Kidney glomerular epithelial cell (primary cell): ENCODE data around the gene MSMP.

Experiments
- DNase-seq: peaks from one replicate; lab custom pipeline; 2025; lab: John Stamatoyannopoulos, UW

The MSMP gene, protein sequence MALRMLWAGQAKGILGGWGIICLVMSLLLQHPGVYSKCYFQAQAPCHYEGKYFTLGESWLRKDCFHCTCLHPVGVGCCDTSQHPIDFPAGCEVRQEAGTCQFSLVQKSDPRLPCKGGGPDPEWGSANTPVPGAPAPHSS

DNA sequence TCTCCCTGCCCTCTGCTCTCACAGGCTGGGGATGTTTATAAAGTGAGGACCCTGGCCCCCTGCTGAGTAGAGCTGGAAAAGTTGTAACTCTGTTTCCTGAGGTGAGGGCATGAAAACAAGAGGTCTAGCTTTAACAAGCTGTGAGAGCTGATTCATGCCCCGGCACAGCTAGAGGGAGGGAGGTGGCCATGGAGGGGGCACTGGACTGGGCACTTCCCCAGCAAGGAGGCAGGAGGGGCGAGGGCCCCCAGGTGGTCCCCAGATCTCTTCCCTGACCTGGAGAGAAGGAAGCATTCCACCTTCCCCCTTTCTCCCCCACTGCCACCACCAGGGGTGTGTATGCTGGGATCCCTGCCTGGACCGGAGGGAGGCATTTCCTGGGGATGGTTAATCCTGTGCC, at the start of gene MSMP:
Gene MSMP (minus strand): TSS at position 13 of the 400 bp plus-strand sequence. CDS start 147 bp downstream, outside the sequence.
- DNase-seq = no peak

DNA sequence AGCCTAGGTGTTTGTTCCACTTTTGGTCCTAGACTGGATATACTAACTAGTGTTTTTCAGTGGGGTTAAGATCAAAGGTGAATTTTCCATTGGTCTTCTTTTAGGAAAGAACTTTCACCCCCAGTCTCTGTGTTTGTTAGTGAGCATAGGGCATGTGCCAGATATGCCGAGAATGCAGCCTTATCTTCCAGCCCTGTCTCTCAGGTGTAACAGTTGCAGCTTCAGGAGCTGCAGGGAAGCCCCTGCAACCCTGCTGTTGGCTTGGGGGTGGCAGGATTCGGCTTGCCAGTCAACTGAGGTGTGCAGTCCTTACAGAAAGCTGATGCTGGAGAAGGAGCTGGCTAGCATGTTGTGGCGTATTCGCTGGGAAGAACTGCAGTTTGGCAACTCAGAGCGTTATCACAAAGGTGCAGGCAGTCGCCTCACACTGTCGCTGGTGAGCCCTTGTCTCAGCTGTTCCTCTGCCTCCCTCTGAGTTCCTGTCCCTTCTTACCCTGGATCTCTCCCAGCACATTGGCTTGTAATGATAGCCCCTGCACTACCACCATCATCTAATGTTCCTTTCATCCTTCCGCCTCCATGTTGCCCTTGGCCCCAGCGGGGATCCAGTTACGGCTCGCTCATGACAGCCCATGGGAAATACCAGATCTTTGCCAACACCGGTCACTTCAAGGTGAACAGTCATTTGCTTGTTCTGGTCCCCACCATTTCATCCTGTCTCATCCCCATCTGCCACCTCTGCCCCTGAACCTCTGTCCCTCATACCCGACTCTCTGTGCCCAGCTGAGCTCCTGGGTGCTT, 47.5 kb upstream of the MSMP start:
- DNase-seq = no peak

DNA sequence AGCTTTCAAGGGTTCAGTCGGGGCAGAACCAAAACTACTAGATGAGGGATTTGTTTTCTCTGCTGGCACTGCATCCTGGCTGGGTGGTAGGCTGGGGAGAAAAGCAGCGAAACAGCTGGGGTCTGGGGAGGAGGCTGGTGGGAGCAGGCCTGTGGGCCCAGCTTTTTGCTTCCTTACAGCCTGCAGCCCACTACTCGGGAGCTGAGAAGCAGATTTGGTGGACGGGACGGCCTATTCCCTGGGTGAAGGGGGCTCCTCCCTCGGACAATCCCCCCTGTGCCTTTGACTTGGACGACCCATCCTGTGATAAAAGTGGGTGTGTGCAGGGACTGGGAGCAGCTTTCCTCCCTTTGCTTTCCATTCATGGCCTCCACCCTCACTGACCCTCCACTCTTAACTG, 46.5 kb upstream of the MSMP start:
- DNase-seq = no peak

DNA sequence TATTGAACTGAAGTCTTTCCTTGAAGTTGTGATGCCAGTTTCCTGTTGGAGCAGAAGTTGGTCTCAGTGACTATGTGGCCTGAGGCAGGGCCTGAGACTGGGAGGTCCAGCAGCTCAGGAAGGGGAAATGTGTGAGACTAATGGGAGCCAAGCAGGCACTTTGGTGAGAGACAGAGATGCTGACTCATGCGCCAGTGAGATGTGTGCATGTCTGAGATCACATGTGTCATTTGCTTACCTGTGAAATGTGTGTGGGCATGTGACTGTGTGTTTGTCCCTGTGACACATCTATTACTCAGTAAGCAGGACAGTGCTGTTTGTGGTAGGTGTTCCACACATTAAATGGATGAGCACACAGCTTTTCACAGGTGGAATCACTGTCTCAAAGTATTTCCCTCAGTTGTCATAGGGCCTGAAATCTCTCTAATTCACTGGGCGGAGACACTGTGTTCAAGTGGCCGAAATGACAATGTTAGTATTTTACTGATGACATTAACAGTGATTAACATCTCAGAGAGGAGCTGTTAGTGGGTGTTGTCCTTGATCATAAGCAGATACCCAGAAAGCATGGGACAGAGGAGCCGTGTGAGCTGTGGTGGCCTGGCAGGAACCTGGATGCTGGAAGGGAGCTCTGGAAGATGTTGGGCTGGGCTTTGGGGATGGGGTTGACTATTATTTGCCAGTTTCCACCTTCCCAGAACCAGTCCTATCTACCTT, 44.7 kb upstream of the MSMP start:
- peak; percentile 37 for DNase-seq

DNA sequence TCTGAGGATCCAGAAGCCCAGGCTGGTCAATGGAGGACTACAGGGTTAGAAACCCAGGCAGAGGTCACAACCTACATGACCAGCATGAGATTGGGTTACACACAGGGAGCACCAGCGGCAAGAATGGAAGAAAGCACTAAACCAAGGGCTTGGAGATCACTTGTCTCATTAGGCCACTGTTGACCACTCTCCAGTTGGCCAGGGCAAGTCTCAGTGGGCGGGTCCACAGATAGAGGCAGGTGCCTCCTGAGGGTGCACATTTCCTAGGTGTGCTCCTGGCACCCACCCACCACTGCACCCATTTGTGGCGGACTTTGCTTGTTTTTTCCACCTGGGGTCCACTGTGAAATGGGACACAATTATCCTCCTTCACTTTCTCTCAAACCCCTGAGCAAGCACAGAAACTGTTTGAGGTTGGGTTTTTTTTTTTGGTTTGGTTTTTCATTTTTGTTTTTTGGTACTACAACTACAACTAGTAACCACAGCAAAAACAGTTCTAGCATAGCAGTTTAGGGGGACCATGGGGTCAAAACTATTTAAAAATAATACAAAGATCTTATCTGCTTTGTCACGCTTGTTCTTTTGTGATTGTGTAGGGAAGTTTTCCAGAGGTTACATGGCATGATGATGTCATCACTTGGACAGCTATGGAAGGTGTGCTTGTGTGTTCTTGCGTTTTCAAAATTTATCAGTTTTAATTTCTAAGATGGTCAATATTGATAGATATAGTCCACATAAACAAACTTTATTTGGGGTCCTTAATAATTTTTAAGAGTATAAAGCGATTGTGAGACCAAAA, 43.4 kb upstream of the MSMP start:
- peak; percentile 5 for DNase-seq

DNA sequence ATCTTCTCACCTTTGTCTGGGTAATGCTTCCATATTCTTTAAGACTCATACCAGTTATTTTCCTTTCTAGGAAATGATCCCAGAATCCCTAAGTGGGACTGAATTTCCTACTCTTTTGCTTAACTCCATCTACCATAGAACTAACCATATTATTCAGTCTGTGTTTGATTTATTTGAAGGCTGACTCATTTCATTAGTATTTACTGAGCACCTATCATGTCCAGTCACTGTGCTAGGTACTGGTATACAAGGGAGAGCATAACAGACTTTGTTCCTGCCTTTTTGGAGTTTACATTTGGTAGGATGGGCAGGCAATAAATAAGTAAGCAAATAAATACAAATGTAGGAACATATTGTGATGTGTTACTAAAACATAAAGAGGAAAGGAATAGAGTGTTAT, 41.6 kb upstream of the MSMP start:
- peak; percentile 9 for DNase-seq

DNA sequence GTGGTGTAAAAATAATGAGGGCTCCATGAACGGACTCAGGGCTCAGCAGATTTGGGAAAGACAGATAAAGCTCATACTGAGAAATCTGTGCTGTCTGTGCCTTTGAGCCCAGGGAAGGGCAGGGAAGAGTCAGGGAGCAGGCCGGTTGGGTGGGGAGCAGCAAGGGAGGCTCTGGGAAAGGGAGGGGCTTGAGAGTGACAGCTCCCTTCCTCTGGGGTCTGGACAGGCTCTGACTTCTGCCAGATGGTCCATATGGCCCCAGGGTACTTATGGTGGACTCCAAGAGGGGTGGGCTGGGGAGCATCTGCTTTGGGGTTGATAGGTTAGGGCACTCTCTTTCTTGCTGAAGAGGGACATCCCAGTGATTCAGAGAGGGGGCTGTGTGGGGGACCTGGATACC, 39.4 kb upstream of the MSMP start:
- DNase-seq = no peak

DNA sequence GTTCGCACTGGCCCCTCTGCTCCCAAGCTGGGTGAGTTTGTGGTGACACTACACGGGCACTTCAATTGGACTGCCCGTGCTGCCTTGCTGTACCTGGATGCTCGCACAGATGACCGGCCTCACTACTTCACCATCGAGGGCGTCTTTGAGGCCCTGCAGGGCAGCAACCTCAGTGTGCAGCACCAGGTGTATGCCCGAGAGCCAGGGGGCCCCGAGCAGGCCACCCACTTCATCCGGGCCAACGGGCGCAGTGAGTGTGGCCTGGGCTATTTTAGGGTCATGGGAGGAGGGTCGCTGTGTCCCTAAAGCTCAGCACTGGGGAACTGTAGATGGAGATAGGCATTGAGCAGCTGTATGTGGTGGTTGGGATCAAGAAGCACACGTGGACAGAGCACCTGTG, 38.8 kb upstream of the MSMP start:
- DNase-seq = no peak

DNA sequence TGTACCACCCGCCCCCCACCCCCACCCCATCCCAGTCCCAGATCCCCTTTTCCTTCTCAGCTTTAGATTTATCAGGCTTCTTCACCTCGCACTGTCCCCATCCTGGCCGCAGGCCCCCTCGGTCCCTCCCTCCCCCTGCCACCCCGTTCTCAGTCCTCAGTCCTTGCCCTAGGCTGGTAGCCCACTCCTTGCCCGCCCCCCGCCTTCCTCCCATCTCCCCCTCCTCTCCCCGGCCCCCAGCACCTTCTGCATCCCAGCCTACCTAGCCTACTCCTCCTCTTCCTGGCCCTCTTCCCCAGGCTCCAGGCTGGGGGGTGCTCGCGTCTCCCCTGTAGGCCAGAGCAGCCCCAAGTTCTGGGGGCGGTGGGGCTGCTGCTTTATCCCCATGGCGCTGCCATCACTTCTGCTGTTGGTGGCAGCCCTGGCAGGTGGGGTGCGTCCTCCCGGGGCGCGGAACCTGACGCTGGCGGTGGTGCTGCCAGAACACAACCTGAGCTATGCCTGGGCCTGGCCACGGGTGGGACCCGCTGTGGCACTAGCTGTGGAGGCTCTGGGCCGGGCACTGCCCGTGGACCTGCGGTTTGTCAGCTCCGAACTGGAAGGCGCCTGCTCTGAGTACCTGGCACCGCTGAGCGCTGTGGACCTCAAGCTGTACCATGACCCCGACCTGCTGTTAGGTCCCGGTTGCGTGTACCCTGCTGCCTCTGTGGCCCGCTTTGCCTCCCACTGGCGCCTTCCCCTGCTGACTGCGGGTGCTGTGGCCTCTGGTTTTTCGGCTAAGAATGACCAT, 38.1 kb upstream of the MSMP start:
- DNase-seq = no peak

DNA sequence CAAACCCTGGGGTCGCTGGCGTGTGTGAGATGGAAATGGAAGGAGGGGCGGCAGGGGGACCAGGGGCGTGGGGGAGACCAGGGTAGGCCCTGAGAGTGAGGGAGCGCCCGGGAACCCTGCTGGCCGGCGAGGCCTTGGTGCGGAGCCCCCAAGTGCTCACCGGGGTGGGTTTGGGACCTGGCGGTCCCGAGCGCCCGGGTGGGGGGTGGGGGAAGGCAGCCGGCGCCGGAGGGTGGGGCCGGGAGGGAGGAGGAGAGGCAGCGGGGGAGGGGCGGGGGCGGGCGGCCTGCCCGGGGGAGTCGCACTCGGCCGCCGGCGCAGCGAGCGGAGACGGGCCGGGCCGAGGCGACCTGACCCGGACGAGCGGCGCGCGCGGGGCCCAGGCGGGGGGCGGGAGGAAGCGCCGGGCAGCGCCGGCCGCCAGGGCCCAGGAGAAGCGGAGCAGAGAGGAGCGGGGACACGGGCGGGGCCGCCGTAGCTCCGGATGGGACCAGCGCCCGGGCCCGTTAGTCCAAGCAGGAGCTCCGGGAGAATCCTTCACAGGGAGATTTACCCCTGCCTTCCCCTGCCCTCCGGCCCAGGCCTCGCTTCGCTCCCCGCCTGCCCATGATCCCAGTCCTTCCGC, 37.3 kb upstream of the MSMP start, which contains the start of gene NPR2:
Gene NPR2 (plus strand): TSS at position 295 of the 625 bp plus-strand sequence. CDS start 818 bp downstream, outside the sequence.
- DNase-seq = peak; percentile 5

DNA sequence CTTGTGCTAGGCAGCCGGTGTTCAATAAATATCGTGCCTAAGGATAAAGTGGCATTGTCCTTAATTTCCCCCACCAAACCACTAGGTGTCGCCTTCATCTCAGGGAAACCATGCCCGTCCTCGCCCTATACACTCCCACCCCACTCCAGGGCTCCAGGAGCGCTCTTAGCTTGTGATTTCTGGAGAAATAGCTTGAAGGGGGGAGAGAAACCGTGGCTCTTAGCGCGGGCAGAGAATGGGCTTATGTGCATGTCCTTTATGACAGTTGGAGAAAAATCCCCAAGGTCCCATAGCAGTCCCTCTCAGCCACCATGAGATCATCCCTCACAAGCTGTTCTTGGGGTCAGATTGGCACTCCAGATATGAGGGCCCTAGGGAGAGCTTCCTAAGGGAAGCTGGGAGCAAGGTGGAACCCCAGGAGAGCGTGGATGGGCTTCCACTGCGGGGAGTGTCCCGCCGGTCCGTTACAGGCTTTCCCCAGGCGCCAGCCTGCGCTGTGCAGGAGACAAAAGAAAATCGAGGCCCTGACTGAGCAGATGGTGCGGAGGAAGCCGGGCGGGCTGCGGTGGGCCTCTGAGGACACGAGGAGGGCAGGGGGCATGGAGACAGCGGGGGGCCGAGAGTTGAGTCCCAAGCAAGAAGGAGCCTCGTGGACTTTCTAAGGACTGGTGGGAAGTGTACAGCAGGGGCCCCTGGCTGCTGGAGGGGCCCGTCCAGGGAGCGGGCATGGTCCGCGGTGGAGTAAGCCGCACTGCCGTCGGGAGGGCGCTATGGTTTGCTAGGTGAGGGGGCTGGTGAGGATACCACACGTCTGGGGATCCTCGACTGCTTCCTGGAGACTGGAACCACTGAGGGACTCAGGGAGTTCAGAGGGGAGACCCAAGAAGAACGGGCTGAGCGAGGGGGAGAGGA, 36.6 kb upstream of the MSMP start:
- DNase-seq = peak; percentile 78

DNA sequence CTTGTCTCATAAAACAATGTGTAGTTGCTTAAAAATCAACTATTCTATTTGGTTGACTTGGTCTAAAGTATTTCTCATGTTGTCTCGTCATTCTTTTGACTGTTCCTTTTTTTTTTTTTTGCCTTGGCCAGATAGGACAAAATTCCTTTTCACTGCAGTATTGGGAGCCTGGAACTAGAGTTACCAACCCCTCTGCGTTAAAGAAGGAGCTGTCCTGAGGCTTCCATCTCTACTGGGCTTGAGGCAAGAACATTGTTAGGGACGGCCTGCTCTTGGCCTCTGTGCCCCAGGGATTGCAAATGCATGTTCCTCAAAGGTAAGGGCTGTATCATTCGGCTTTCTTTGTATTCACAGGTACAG, 35.9 kb upstream of the MSMP start:
- no peak for DNase-seq

DNA sequence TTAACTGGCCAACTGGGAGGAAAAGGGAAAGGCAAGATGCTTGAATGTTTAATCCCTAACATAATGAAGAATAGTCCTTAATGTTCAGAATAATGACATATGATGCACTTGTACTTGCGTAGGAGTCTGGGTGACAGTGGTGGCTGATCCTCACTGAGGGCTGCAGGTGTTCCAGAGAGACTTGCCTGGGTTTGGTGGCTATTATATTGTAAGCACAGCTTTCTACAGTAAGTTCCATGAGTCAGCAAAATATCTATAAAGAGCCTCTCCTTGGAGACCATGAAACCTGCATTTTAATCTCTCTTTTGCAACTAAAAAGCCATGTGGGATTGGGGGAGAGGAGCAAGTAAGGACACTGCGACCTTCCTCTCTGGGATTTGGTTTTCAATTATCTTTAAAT, 35.5 kb upstream of the MSMP start:
- DNase-seq = no peak

DNA sequence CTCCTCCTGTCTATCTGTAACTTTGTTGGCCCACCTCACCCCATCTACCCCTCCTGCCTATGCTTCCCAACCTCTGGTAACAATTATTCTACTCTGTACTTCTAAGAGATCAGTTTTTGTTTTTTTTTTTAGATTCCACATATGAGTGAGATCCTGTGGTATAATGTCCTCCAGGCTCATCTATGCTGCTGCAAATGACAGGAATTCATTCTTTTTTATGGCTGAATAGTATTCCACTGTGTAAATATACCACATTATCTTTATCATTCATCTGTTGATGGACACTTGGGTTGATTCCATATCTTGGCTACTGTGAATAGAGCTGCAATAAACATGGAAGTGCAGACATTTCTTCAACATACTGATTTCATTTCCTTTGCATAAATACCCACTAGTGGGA, 29.3 kb upstream of the MSMP start:
- no peak for DNase-seq

DNA sequence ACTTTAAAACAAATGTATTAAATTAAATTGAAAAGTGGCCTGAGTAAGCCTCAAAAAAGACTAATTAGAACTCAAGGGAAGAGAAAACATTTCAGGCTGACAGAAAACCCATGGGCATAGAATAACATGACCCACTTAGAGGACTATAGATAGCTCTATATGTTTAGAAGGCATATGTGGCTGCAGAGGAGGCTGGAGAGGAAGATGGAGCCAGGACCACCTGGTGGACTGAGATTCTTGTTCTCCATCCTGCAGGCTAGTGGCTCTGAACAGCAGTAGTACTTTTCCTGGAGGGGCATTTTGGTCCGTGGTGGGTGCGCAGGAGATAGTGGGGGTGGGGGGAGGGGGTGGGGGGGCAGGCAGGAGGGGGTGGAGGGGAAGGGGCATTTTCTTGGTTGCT, 27.0 kb upstream of the MSMP start:
- no peak for DNase-seq

DNA sequence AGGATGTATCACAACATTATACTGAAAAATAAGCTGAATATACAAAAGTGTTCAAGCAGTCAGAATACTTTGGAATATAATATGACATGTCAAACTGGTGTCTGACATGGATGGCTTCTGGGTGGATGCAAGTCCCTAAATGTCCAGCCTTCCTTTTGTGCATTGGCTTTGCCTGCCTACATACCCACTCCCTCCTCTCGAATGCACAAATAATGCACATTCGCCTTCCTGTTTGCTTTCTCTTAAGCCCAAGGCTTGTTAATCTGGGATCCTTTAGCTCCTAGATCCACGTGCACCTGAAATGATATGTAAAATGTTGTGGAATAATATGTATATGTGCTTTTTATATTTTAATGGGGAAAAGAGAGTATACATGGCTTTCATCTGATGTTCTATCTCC, 24.4 kb upstream of the MSMP start:
- DNase-seq = no peak

DNA sequence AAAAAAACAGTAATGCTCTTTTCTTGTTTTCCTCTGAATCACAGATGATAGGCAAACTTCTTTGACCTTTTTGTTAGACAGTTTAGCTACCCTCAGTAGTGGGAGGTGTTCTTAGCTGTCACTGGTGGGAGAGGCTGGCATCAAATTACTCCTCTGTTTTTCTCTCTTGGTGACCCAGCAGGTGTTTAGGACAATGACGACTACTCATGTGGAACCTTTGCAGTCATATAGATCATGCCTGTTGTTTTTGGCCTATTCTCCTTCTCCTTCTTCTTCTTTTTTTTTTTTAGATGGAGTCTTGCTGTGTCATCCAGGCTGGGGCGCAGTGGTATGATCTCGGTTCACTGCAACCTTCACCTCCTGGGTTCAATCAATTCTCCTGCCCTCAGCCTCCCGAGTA, 21.9 kb upstream of the MSMP start:
- peak; percentile 27 for DNase-seq

DNA sequence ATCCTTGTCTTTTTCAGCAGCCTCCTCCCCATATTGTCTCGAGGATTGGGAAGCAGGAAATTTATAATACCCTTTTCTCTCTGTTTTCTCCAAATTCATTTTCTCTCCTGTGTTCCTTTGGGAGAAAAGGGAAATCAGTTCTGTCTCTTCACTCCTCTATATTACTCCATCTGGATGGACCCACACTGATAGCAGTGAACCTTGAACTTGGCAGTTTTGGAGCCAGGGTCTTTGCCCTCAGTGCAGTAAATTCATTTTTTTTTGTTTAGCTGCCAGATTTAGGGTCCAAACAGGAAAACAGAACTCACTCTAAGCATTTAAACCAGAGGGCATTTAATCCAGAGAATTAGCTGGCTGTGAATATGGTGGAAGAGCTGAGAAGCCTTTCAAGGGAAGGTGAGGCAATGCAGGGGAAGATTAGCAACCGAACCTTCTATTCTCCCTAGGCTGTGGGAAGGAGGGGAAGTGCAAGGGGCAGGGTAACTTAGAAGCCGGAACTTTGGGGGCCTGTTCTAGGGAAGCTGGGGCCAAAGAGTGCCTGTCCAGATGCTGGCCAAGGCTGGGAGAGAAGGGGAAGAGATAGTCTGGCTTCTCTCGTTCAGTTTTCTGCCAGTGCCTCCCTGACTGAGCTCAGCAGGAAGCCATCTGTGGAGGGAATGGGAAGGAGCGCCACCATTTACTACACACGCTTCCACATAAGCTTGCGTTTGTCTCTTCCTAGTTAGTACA, 21.0 kb upstream of the MSMP start:
- no peak for DNase-seq

DNA sequence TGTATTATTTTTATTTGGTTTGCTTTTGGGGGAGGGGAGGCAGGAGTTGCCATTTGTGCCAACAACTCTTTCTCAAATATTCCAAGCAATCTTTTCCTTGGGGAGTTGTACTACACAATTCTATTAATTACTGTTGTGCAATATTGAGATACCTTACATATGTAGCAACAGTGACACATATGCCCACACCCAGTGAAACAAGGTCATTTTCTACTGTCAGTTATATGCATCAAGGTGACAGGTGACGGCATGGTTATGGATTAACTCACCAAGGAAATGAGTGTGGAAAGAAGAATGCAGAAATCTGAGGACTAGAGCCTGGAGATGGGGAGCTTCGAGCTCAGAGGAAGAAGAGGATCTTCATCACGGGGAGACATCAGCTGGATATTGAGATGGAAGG, 17.9 kb upstream of the MSMP start:
- no peak for DNase-seq
